ENCODE measurements around the gene MYO1H. TPM values are rescaled to one million over a fixed set of nuclear protein-coding genes. Genes with fewer than 3 reads are reported as not detected.

Gene MYO1H, protein sequence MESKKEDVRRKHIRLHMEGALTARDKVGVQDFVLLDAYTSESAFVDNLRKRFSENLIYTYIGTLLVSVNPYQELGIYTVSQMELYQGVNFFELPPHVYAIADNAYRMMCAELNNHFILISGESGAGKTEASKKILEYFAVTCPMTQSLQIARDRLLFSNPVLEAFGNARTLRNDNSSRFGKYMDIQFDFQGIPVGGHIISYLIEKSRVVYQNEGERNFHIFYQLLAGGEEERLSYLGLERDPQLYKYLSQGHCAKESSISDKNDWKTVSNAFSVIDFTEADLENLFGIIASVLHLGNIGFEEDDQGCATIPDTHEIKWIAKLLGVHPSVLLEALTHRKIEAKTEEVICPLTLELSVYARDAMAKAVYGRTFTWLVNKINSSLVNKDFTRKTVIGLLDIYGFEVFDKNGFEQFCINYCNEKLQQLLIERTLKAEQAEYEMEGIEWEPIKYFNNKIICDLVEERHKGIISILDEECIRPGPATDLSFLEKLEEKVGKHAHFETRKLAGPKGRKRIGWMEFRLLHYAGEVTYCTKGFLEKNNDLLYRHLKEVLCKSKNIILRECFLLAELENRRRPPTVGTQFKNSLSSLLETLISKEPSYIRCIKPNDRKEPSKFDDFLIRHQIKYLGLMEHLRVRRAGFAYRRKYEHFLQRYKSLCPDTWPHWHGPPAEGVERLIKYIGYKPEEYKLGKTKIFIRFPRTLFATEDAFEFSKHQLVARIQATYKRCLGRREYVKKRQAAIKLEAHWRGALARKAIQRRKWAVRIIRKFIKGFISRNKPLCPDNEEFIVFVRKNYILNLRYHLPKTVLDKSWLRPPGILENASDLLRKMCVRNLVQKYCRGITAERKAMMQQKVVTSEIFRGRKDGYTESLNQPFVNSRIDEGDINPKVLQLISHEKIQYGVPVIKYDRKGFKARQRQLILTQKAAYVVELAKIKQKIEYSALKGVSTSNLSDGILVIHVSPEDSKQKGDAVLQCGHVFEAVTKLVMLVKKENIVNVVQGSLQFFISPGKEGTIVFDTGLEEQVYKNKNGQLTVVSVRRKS
- total RNA-seq (ENCODE audit: low replicate concordance) = not detected in 2 replicates

DNA sequence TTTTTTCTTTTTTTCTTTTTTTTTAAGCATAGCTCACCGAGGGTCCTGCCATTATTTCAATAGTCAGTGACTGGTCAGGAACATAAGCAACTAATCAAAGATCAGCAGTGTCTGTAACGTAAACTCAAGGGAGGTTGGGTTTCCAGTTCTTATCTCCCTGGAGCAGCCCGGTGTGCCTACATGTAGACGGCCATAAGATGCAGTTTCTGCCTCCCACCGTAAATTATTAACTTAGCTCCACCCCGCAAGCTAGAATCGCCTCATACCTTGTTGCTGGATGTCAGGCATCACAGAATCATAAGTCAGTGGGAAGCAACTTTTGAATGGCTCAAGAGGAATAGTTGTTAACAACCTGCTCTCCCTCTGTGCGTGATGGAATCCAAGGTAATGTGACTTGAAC, at the start of gene MYO1H:
MYO1H (plus strand) TSS at position 312 of the 400 bp plus-strand sequence; CDS start at position 373, 61 bp downstream.
- no peaks in the 10 kb centered on the region for H3K9me3 ChIP-seq (ENCODE audit: low read depth)
- H3K4me1 ChIP-seq = no peaks in the 10 kb centered on the region
- TF ChIP-seq EZH2 (IDR thresholded peaks at IDR 0.05) = no peak
- TF ChIP-seq, protein P1, sequence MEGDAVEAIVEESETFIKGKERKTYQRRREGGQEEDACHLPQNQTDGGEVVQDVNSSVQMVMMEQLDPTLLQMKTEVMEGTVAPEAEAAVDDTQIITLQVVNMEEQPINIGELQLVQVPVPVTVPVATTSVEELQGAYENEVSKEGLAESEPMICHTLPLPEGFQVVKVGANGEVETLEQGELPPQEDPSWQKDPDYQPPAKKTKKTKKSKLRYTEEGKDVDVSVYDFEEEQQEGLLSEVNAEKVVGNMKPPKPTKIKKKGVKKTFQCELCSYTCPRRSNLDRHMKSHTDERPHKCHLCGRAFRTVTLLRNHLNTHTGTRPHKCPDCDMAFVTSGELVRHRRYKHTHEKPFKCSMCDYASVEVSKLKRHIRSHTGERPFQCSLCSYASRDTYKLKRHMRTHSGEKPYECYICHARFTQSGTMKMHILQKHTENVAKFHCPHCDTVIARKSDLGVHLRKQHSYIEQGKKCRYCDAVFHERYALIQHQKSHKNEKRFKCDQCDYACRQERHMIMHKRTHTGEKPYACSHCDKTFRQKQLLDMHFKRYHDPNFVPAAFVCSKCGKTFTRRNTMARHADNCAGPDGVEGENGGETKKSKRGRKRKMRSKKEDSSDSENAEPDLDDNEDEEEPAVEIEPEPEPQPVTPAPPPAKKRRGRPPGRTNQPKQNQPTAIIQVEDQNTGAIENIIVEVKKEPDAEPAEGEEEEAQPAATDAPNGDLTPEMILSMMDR (IDR thresholded peaks at IDR 0.05) = no peak
- no peak for TF ChIP-seq EZH2phosphoT487 (IDR thresholded peaks at IDR 0.05)
- H3K36me3 ChIP-seq = no peaks in the 10 kb centered on the region
- H3K9me3 Mint-ChIP-seq = peaks cover 6% of the 10 kb centered on the region
- no peak within 1 kb of the TSS for H3K27ac ChIP-seq
- no peak within 1 kb of the TSS for H3K27ac Mint-ChIP-seq
- H3K9ac ChIP-seq = no peak within 1 kb of the TSS
- H3K27me3 ChIP-seq = peaks cover 6% of the 10 kb centered on the region
- H3K27me3 Mint-ChIP-seq (ENCODE audit: insufficient read depth, low read depth) = peaks cover 2% of the 10 kb centered on the region
- H2AFZ ChIP-seq (replicated peaks) = no peak within 1 kb of the TSS
- no peaks in the 10 kb centered on the region for H3K36me3 Mint-ChIP-seq
- H3K4me3 ChIP-seq = no peak within 1 kb of the TSS
- H4K20me1 ChIP-seq (ENCODE audit: low read depth) = no peaks in the 10 kb centered on the region
- no peak for DNase-seq (ENCODE audit: low spot score)
- no peaks in the 10 kb centered on the region for H3K79me2 ChIP-seq (ENCODE audit: low read depth)
- no peak within 1 kb of the TSS for H3K4me2 ChIP-seq
- H3K4me3 Mint-ChIP-seq = no peak within 1 kb of the TSS
- no peaks in the 10 kb centered on the region for H3K4me1 Mint-ChIP-seq
- no peaks in the 10 kb centered on the region for H3F3A ChIP-seq (ENCODE audit: low read depth)

DNA sequence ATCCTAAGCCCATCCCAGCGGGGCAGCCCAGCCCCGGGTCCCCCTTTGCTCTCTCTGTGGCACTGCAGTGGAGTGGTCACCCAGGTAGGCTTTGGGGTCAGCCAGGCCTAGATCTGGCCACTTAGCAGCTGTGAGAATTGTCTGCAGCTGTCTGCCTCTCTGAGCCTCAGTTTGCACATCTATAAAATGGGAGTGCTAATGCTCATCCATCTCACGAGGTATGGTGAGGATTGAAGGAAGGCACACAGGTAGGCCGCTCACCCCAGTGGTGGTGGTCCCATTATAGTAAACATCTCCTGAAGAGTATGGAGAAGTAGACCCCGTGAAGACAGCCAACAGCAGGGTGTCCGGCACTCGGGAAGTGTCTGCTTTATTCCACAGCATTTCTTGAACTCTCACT, 47.9 kb upstream of the MYO1H start:
- no peaks in the 10 kb centered on the region for H3K36me3 Mint-ChIP-seq
- TF ChIP-seq, protein P1 (IDR thresholded peaks at IDR 0.05) = no peak
- TF ChIP-seq EZH2phosphoT487 (IDR thresholded peaks at IDR 0.05) (no peak), EZH2 (IDR thresholded peaks at IDR 0.05) (no peak)
- Histone ChIP-seq H3F3A (ENCODE audit: low read depth) (no peaks in the 10 kb centered on the region), H3K4me3 (no peak overlapping the region), H3K9ac (no peak overlapping the region), H3K27me3 (no peaks in the 10 kb centered on the region), H2AFZ (replicated peaks) (no peak overlapping the region), H3K79me2 (ENCODE audit: low read depth) (no peaks in the 10 kb centered on the region), H3K4me1 (no peaks in the 10 kb centered on the region), H4K20me1 (ENCODE audit: low read depth) (no peaks in the 10 kb centered on the region), H3K36me3 (no peaks in the 10 kb centered on the region), H3K9me3 (ENCODE audit: low read depth) (no peaks in the 10 kb centered on the region), H3K27ac (no peak overlapping the region), H3K4me2 (no peak overlapping the region)
- peaks cover 15% of the 10 kb centered on the region for H3K27me3 Mint-ChIP-seq (ENCODE audit: insufficient read depth, low read depth)
- H3K27ac Mint-ChIP-seq = no peak overlapping the region
- H3K4me3 Mint-ChIP-seq = no peak overlapping the region
- no peaks in the 10 kb centered on the region for H3K9me3 Mint-ChIP-seq
- DNase-seq (ENCODE audit: low spot score) = no peak
- peaks cover 5% of the 10 kb centered on the region for H3K4me1 Mint-ChIP-seq

DNA sequence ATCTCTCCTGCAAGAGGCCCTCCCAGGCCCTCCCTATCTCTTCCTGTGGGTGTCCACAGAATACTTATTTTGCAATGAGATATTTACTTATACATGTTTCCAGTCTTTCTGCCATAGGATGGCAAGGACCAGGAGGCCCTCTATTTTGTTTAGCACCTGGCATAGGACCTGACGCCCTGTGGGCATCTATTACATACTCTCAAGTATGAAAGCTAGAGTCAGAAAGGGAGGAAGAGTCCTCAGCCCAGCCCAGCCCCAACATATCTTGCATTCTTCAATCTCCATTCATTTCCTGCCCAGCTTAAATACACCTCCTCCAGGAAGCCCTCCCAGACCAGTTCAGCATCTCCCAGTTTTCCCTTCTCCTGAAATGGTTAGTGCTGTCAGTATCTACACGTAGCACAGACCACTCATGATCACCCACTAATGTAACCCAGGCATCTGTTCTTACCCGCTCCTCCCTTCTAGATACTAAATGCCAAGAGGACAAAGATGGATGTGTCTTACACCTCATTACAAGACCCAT, 46.0 kb upstream of the MYO1H start:
- no peaks in the 10 kb centered on the region for H3K9me3 Mint-ChIP-seq
- Histone ChIP-seq H3K9ac (no peak overlapping the region), H3K27me3 (peaks cover 15% of the 10 kb centered on the region), H3K4me1 (no peaks in the 10 kb centered on the region), H3K79me2 (ENCODE audit: low read depth) (no peaks in the 10 kb centered on the region), H3K27ac (no peak overlapping the region), H3K4me2 (no peak overlapping the region), H3K36me3 (no peaks in the 10 kb centered on the region), H2AFZ (replicated peaks) (no peak overlapping the region), H3F3A (ENCODE audit: low read depth) (no peaks in the 10 kb centered on the region), H3K9me3 (ENCODE audit: low read depth) (no peaks in the 10 kb centered on the region), H4K20me1 (ENCODE audit: low read depth) (no peaks in the 10 kb centered on the region), H3K4me3 (no peak overlapping the region)
- peaks cover 19% of the 10 kb centered on the region for H3K27me3 Mint-ChIP-seq (ENCODE audit: insufficient read depth, low read depth)
- no peak for DNase-seq (ENCODE audit: low spot score)
- no peak overlapping the region for H3K27ac Mint-ChIP-seq
- no peaks in the 10 kb centered on the region for H3K36me3 Mint-ChIP-seq
- peaks cover 5% of the 10 kb centered on the region for H3K4me1 Mint-ChIP-seq
- TF ChIP-seq, protein P1 (IDR thresholded peaks at IDR 0.05) = no peak
- no peak for TF ChIP-seq EZH2phosphoT487 (IDR thresholded peaks at IDR 0.05)
- no peak for TF ChIP-seq EZH2 (IDR thresholded peaks at IDR 0.05)
- no peak overlapping the region for H3K4me3 Mint-ChIP-seq

Data from neural progenitor cell (in vitro differentiated cells).